NCI-H146 treated with DMSO at 0.1 percent for 48 hours (cell line): ENCODE measurements around the gene ADARB2.
"Not testable (repeated sequence)": the region's sequence is repeated elsewhere in the genome, so short reads cannot be mapped to it uniquely, and the experiment has no call there.

Source experiments
- DNase-seq: peaks from one replicate; lab custom pipeline; 2025; ENCODE audit not compliant: unreplicated experiment; lab: John Stamatoyannopoulos, UW

Gene ADARB2

DNA sequence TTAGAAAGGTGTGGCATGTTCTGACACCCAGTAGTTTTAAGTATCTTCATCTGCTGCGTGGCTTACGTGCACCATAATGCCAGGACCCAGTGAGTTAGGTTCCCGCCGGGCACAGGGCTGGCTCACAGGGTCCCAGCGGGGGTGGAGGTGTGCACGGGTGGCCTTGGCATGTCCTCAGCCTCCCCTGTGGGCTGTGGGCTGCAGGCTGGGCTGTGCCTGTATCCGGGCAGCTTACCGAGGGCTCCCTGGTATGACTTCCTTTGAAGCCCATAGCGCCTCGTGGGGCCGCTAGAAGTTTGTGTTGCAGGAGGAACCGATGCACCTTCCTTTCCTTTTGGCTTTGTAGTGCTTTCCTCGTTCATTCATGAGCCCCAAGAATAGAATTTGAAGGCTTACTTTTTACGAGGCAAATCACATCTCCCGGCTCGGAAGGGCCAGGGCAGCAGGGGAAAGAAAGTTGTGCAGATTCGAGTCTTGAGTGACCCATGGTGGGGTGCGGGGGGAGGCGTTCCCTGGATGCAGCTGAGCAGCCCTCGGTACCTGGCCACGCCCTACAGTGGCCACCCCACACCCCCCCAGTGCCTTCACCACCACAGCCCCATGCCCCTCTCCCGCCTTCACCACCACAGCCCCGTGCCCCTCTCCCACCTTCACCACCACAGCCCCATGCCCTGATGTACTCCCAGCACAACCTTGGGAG, 568.0 kb downstream of the ADARB2 start:
- no peak for DNase-seq

DNA sequence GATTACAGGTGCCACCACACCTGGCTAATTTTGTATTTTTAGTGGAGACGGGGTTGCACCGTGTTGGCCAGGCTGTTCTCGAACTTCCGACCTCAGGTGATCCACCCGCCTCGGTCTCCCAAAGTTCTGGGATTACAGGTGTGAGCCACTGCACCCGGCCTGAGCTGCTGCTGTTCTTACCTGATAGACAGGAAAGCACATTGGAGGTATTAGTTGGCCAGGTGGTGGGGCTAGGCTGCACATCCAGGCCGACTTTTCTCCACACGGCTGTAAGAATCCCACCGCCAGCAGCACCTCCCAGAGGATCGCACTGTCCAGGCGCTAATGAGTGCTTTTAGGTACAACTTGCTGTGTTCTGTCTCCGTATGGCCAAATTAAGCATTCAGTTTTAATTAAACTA, 568.6 kb downstream of the ADARB2 start:
- DNase-seq: no peak

DNA sequence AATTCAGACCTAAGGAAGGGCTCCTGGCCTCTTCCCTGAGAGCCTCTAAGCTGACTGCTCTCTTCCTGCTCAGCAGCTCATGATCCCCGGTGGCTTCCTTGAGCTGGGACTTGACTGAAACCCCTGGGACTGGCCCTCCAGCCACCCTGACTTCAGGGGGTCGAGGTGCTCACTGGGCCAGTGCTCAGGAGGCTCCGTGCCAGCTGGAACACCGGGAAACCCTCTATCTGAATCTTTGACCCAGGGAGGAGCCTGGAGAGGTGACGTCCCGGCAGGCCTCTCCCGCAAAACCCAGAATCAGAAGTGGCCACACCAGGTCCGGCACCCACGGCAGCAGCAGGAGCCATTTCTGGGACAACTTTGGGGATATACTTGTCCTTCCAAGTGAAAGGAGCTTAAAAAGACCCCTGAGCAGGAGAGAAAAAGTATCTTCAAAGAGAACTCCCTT, 570.5 kb downstream of the ADARB2 start:
- DNase-seq: no peak

GRCh38 chr10:1166101-1166827, 571.1 kb downstream of the ADARB2 start:
- no peak for DNase-seq

- no peak for DNase-seq
Measured at GRCh38 chr10:1163831-1164230, 573.5 kb downstream of the ADARB2 start.

DNA sequence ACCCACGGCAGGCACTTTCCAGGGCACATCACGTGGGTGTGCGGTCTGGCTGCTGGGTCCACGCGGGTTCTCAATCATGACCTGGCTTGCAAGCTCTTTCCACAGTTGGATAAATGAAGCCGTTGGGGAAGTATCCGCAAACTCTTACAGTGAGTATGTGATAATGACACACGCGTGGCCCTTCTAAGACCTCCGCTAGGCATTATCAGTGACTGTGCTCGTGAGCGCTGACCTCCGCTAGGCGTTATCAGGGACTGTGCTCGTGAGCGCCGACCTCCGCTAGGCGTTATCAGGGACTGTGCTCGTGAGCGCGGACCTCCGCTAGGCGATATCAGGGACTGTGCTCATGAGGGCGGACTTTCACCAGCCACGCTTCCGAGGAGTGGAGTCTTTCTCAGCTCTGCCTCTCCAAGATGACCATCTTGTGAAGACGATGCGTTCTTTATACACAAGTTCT, 574.1 kb downstream of the ADARB2 start:
- no peak for DNase-seq

GRCh38 chr10:1162481-1163203, 574.7 kb downstream of the ADARB2 start:
- no peak for DNase-seq

GRCh38 chr10:1161315-1161673, 576.0 kb downstream of the ADARB2 start:
- not testable (repeated sequence) for DNase-seq

- no peak for DNase-seq
Measured at GRCh38 chr10:1160561-1161314, 576.6 kb downstream of the ADARB2 start.

- DNase-seq: no peak
Measured at GRCh38 chr10:1159131-1160061, 577.9 kb downstream of the ADARB2 start.

DNA sequence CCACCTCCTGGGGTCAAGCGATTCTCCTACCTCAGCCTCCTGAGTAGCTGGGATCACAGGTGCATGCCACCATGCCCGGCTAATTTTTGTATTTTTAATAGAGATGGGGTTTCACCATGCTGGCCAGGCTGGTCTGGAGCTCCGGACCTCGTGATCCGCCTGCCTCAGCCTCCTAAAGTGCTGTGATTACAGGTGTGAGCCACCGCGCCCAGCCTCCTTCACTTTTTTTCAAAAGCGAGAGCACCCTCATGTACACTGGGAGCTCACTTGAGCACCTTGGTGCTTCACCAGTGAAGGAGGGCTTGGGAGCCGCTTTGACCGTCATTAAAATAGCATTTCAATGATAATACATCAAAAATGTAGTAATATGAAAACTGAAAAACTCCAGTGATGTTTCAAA, 578.8 kb downstream of the ADARB2 start:
- not testable (repeated sequence) for DNase-seq

DNA sequence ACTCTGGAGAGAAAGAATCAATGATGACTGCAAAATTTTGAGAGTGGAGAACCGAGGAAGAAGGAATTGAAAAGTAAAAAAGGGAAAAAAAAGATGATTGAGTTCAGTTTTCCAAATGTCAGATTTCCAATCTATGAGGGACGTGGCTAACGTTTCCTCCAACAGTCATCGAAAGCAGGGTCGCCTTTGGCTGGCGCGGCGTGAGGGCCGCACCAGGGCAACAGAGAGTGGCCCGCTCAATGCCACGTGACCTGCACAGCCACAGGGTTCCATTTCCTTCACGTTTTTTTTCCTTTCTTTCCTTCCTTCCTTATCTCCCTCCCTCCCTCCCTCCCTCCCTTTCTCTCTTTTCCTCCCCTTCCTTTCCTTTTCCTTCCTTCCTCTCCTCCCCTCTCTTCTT, 579.3 kb downstream of the ADARB2 start:
- no peak for DNase-seq

GRCh38 chr10:1157615-1157933, 579.8 kb downstream of the ADARB2 start:
- no peak for DNase-seq

DNA sequence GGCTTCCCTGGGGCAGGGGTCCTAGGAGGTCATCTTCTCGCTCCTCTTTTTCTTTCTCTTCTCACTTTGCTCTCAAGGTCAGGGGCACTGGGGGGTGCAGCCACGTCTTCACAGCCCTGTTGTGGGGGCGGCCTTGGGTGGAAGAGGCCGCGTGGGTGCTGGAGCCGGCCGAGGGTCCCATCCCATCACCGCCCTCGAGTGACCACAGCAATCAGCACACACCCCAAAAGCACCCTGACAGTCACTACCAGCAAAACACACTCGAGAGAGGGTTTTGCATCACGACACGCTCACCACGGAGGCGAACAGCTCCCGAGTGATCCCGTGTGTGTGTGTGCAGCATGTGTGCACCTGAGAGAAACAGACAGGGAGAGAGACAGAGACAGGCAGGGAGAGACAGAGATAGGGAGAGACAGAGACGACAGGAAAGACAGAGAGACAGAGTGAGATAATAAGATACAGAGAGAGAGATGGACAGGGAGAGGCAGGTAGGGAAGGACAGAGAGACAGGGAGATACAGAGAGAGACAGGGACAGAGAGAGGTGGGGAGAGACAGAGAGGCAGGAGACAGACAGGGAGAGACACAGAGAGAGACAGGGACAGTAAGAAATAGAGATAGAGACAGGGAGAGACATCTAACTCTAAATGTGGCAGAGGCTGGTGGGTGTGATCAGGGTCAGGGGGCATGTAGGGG, 580.3 kb downstream of the ADARB2 start:
- DNase-seq: no peak

DNA sequence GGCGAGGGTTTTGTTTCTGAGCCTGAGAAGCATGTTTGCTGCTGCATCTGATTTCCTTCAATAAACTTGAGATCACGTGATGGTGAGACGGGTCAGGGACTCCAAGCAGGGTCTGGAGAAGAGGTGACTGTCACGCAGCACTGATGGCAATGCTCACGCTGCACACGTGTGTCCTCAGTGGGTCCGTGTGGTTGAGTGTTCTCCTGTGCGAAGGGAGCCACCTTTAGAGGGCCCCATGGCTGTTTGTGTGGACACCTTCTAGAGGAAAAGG, 580.8 kb downstream of the ADARB2 start:
- DNase-seq: no peak

DNA sequence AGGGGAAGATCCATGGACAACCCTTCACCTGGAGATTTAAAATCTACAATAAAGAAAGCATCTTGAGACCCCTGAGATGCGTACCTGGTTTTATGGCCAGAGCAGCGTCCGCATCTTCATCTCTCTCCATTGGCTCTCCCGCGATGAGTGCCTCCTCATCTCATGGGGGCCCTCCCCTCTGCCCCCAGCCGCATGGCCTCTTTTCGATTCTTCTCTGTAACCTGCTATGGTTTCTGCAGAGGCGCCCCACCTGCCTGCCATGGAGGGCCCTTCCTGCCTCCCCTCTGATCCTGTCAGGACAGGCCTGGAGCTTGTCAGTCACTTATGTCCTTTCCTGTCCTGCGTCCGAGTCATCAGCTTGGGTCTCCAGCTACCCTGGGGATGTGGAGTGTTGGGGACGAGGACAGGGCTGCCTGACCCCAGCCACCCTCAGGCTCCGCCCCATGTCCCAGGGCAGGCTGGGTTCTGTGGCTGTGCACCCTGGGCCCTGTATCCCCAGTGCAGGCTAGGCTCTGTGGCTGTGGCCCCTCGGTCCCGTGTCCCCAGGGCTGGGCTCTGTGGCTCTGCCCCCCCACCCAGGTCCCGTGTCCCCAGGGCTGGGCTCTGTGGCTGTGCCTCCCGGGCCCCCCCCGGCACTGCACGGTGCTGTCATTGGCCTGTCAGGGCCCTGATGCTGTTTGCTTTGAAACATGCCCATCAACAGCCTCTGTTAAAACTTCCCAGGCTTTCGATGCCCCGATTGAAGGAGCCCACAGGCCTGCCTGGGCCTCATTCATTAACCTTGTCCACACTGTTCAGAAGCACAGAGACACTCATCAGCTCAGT, 581.3 kb downstream of the ADARB2 start:
- DNase-seq: no peak

- no peak for DNase-seq
Measured at GRCh38 chr10:1154531-1155295, 582.6 kb downstream of the ADARB2 start.

GRCh38 chr10:1153805-1154351, 583.4 kb downstream of the ADARB2 start:
- no peak for DNase-seq
